Measurements from ENCODE around the gene HPF1. TPM values are rescaled to one million over a fixed set of nuclear protein-coding genes. Genes with fewer than 3 reads are reported as not detected.

Gene HPF1
- total and polyA plus RNA-seq, 4 donors, result 8.7 to 15.7 (median 13.0) TPM

DNA sequence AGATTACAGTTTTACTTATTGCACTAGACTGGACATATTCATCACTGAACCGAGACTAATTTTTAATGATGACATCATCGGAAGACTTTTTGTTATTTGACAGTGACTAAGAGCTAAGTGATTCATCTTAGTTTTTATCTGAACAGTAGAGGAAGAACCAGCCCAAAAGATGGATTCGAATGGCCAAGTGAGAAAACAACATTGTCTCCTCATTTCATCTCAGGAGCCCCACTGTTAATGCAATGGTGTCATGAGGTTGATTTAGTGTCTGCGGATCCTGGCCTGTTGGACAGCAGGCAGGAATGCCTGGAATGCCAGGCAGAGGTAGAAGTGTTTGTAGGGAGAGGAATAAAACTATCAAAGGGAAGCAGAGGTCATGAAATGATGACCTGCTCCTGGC is 37.8 kb upstream of the HPF1 start (continued):
- TF ChIP-seq NR2F2 (IDR thresholded peaks at IDR 0.05) (no peak), HNF4G (IDR thresholded peaks at IDR 0.05) (no peak), TAF1 (conservative IDR thresholded peaks at IDR 0.05) (no peak), RXRA (IDR thresholded peaks at IDR 0.05) (no peak), FOXA2 (IDR thresholded peaks at IDR 0.05) (no peak), GABPA (IDR thresholded peaks at IDR 0.05 in 1 of 2, conservative IDR thresholded peaks at IDR 0.05 in 1 of 2) (no peak)

DNA sequence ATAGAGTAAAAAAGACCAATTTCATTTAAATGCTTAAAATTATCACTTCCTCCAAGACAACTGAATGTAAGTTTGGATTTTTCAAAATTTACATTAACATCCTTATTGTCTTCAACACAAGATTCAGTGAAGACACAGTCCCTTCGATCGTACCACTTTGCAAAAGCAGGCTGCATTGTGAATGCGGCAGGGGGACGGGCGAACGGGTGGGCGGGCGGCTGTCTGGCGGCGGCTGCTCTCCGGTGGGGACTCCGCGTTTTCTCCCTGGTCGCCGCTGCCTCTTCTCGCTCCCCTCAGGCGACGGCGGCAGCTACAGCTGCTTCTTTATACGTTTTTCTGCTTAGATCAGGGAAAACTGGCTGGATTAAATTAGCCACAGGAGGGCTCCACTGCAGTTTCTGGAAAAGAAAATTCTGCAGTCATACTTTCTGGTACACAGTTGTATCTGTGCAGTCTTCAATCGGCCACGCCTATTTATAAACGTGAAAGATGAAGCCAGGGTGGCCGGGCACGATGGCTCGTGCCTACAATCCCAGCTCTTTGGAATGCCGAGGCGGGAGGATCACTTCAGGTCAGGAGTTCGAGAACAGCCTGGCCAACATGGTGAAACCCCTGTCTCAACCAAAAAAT is 33.9 kb upstream of the HPF1 start:
- no peak for TF ChIP-seq TAF1 (conservative IDR thresholded peaks at IDR 0.05)
- no peak for TF ChIP-seq JUND (IDR thresholded peaks at IDR 0.05)
- TF ChIP-seq FOXA1 (IDR thresholded peaks at IDR 0.05), result no peak
- no peak for TF ChIP-seq EGR1 (IDR thresholded peaks at IDR 0.05; ENCODE audit: low read depth in 2 of 2)
- no peak for TF ChIP-seq HNF4G (IDR thresholded peaks at IDR 0.05)
- TF ChIP-seq RXRA (IDR thresholded peaks at IDR 0.05), result peak in 1 of 2 donors; percentile 4
- TF ChIP-seq, protein P1, sequence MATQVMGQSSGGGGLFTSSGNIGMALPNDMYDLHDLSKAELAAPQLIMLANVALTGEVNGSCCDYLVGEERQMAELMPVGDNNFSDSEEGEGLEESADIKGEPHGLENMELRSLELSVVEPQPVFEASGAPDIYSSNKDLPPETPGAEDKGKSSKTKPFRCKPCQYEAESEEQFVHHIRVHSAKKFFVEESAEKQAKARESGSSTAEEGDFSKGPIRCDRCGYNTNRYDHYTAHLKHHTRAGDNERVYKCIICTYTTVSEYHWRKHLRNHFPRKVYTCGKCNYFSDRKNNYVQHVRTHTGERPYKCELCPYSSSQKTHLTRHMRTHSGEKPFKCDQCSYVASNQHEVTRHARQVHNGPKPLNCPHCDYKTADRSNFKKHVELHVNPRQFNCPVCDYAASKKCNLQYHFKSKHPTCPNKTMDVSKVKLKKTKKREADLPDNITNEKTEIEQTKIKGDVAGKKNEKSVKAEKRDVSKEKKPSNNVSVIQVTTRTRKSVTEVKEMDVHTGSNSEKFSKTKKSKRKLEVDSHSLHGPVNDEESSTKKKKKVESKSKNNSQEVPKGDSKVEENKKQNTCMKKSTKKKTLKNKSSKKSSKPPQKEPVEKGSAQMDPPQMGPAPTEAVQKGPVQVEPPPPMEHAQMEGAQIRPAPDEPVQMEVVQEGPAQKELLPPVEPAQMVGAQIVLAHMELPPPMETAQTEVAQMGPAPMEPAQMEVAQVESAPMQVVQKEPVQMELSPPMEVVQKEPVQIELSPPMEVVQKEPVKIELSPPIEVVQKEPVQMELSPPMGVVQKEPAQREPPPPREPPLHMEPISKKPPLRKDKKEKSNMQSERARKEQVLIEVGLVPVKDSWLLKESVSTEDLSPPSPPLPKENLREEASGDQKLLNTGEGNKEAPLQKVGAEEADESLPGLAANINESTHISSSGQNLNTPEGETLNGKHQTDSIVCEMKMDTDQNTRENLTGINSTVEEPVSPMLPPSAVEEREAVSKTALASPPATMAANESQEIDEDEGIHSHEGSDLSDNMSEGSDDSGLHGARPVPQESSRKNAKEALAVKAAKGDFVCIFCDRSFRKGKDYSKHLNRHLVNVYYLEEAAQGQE (IDR thresholded peaks at IDR 0.05), result no peak
- no peak for TF ChIP-seq GABPA (IDR thresholded peaks at IDR 0.05 in 1 of 2, conservative IDR thresholded peaks at IDR 0.05 in 1 of 2)
- TF ChIP-seq YY1 (IDR thresholded peaks at IDR 0.05), result peak; percentile 43
- peak in 1 of 2 donors; percentile 2 for TF ChIP-seq HNF4A (conservative IDR thresholded peaks at IDR 0.05)
- TF ChIP-seq, protein P2, sequence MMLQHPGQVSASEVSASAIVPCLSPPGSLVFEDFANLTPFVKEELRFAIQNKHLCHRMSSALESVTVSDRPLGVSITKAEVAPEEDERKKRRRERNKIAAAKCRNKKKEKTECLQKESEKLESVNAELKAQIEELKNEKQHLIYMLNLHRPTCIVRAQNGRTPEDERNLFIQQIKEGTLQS (IDR thresholded peaks at IDR 0.05), result no peak
- TF ChIP-seq, protein P3, sequence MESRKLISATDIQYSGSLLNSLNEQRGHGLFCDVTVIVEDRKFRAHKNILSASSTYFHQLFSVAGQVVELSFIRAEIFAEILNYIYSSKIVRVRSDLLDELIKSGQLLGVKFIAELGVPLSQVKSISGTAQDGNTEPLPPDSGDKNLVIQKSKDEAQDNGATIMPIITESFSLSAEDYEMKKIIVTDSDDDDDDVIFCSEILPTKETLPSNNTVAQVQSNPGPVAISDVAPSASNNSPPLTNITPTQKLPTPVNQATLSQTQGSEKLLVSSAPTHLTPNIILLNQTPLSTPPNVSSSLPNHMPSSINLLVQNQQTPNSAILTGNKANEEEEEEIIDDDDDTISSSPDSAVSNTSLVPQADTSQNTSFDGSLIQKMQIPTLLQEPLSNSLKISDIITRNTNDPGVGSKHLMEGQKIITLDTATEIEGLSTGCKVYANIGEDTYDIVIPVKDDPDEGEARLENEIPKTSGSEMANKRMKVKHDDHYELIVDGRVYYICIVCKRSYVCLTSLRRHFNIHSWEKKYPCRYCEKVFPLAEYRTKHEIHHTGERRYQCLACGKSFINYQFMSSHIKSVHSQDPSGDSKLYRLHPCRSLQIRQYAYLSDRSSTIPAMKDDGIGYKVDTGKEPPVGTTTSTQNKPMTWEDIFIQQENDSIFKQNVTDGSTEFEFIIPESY (IDR thresholded peaks at IDR 0.05), result no peak
- no peak for TF ChIP-seq SP1 (IDR thresholded peaks at IDR 0.05)
- peak; percentile 61 to 75 for TF ChIP-seq RAD21 (IDR thresholded peaks at IDR 0.05)
- TF ChIP-seq, protein P4, sequence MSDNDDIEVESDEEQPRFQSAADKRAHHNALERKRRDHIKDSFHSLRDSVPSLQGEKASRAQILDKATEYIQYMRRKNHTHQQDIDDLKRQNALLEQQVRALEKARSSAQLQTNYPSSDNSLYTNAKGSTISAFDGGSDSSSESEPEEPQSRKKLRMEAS (IDR thresholded peaks at IDR 0.05), result no peak
- TF ChIP-seq NR2F2 (IDR thresholded peaks at IDR 0.05), result no peak
- TF ChIP-seq, protein P5, sequence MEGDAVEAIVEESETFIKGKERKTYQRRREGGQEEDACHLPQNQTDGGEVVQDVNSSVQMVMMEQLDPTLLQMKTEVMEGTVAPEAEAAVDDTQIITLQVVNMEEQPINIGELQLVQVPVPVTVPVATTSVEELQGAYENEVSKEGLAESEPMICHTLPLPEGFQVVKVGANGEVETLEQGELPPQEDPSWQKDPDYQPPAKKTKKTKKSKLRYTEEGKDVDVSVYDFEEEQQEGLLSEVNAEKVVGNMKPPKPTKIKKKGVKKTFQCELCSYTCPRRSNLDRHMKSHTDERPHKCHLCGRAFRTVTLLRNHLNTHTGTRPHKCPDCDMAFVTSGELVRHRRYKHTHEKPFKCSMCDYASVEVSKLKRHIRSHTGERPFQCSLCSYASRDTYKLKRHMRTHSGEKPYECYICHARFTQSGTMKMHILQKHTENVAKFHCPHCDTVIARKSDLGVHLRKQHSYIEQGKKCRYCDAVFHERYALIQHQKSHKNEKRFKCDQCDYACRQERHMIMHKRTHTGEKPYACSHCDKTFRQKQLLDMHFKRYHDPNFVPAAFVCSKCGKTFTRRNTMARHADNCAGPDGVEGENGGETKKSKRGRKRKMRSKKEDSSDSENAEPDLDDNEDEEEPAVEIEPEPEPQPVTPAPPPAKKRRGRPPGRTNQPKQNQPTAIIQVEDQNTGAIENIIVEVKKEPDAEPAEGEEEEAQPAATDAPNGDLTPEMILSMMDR (IDR thresholded peaks at IDR 0.05; ENCODE audit: low read depth, low read length, missing input control), result peak; percentile 54
- TF ChIP-seq FOXA2 (IDR thresholded peaks at IDR 0.05), result no peak
- 6% methylated on average over 29 of the region's 29 CpGs for WGBS
- Histone ChIP-seq H3K36me3 (ENCODE audit: control insufficient read depth in 4 of 4, insufficient read depth in 3 of 4, low read depth in 1 of 4, low read length in 3 of 4) (no peaks in the 10 kb centered on the region), H3K4me1 (ENCODE audit: control insufficient read depth in 4 of 4, insufficient read depth in 4 of 4, low read length in 3 of 4) (peaks cover 0 to 4% (median 4%) of the 10 kb centered on the region in 4 donors), H3K9ac (ENCODE audit: low read depth in 1 of 2, low read length in 2 of 2) (no peak overlapping the region), H3K4me3 (ENCODE audit: low read depth in 1 of 3, low read length in 3 of 3) (peak overlapping the region in 2 of 3 donors; percentile 26 to 51), H3K27me3 (ENCODE audit: control insufficient read depth in 4 of 4, insufficient read depth in 4 of 4, low read length in 3 of 4) (peaks cover 2 to 7% (median 3%) of the 10 kb centered on the region in 4 donors), H3K9me3 (ENCODE audit: control insufficient read depth in 4 of 4, low read length in 3 of 4) (peaks cover 0 to 2% (median 0%) of the 10 kb centered on the region in 4 donors), H3K27ac (ENCODE audit: low read depth in 1 of 2, low read length in 2 of 2) (no peak overlapping the region)
- DNase-seq (ENCODE audit: low spot score), result peak; percentile 34

Measured in liver (tissue), 9 donors.